Measurements from ENCODE around the gene ZC3H7A.

ZC3H7A gene

DNA sequence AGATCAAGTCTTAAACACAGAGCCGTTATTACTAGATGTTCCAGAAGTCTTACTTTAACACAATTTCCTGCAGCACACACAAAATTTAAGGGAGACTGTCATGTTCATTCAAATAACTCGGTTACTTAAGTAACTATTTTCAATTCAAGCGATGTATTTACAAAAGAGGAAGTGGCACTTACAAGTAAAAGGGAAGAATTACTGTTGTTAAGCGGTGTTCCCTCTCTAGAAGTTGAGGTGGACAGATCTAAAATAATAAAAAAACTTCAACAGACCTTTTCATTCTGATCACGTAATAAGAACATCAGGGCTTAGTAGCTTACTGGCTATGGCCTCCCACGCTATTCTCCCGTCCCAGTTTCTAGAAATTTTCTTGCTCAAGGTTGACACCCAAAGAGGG, 28.2 kb downstream of the ZC3H7A start:
- no peak for DNase-seq (ENCODE audit: low read depth)

DNA sequence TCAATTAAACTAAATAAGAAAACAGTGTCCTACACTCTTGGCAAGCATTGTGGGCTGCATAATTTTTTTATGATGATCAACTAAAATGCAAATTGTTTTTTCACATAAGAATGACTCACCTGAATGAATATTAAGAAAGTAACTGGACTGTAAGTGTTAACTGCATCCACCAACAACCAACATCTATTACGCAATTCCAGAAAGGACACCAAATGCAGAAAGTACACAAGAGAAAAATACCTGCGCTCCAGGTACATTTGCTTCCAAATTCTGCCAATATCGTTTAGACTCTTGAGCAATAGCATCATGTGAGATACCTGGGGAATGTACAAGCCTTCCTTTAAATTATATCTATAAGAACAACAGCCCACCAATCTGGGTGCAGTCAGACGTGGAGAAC, 34.6 kb downstream of the ZC3H7A start:
- TF ChIP-seq, protein P1, sequence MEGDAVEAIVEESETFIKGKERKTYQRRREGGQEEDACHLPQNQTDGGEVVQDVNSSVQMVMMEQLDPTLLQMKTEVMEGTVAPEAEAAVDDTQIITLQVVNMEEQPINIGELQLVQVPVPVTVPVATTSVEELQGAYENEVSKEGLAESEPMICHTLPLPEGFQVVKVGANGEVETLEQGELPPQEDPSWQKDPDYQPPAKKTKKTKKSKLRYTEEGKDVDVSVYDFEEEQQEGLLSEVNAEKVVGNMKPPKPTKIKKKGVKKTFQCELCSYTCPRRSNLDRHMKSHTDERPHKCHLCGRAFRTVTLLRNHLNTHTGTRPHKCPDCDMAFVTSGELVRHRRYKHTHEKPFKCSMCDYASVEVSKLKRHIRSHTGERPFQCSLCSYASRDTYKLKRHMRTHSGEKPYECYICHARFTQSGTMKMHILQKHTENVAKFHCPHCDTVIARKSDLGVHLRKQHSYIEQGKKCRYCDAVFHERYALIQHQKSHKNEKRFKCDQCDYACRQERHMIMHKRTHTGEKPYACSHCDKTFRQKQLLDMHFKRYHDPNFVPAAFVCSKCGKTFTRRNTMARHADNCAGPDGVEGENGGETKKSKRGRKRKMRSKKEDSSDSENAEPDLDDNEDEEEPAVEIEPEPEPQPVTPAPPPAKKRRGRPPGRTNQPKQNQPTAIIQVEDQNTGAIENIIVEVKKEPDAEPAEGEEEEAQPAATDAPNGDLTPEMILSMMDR (conservative IDR thresholded peaks at IDR 0.05; ENCODE audit: control insufficient read depth, insufficient read depth, low read depth, low read length), result no peak

More for the DNA sequence above, 28.2 kb downstream of the ZC3H7A start:
- H3K4me3 ChIP-seq (ENCODE audit: control insufficient read depth, low read depth, low read length), result no peak overlapping the region
- TF ChIP-seq, protein P1 (conservative IDR thresholded peaks at IDR 0.05; ENCODE audit: control insufficient read depth, insufficient read depth, low read depth, low read length), result no peak

DNA sequence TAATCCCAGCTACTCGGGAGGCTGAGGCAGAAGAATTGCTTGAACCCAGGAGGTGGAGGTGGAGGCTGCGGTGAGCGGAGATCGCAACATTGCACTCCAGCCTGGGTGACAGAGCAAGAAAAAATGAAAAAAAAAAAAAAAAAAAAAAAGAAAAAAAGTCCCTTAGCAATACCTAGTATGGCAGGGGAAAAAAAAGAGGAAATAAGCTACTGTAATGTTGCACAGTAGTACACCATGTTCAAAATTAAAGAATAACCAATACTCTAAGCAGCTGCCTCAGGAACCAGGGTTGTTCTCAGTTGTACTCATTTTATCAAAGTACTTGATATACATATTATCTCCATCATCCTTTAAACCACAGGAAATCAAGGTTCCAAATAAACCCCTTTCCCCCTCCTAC, 37.1 kb downstream of the ZC3H7A start:
- TF ChIP-seq, protein P1 (conservative IDR thresholded peaks at IDR 0.05; ENCODE audit: control insufficient read depth, insufficient read depth, low read depth, low read length), result no peak
- no peak for DNase-seq (ENCODE audit: low read depth)
- no peak overlapping the region for H3K4me3 ChIP-seq (ENCODE audit: control insufficient read depth, low read depth, low read length)

More for the DNA sequence above, 34.6 kb downstream of the ZC3H7A start:
- H3K4me3 ChIP-seq (ENCODE audit: control insufficient read depth, low read depth, low read length), result no peak overlapping the region
- DNase-seq (ENCODE audit: low read depth), result no peak

DNA sequence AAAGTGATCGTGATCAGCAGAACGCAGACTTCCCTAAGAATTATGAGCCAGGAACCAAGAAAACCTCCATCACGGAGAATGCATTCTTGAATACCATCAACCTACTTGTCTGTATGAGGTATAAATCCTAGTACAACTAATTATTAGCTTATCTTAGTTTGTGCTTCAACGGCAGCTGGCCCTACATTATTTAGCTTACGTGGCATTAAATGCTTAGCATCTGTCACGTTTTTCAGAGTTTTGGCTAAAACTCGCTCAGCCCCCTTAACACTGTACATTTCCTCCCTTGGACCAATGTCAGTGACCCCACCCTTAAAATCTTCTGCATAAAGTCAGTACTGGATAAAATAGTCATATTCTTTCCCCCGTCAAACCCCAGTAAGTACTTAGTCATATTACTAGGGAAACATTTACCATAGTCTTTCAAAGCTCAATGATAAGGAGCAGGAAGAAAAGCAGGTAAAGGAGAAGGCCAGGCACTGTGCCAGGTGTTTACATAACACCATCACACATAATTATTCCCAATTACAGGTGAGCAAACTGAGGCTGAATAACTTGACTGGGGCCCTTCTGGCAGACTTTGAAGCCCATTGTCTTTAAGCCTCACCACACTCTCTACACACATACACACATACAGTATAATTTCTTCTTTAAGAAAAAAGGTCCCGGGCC, 37.8 kb downstream of the ZC3H7A start:
- TF ChIP-seq, protein P1 (conservative IDR thresholded peaks at IDR 0.05; ENCODE audit: control insufficient read depth, insufficient read depth, low read depth, low read length), result no peak
- no peak for DNase-seq (ENCODE audit: low read depth)
- no peak overlapping the region for H3K4me3 ChIP-seq (ENCODE audit: control insufficient read depth, low read depth, low read length)

DNA sequence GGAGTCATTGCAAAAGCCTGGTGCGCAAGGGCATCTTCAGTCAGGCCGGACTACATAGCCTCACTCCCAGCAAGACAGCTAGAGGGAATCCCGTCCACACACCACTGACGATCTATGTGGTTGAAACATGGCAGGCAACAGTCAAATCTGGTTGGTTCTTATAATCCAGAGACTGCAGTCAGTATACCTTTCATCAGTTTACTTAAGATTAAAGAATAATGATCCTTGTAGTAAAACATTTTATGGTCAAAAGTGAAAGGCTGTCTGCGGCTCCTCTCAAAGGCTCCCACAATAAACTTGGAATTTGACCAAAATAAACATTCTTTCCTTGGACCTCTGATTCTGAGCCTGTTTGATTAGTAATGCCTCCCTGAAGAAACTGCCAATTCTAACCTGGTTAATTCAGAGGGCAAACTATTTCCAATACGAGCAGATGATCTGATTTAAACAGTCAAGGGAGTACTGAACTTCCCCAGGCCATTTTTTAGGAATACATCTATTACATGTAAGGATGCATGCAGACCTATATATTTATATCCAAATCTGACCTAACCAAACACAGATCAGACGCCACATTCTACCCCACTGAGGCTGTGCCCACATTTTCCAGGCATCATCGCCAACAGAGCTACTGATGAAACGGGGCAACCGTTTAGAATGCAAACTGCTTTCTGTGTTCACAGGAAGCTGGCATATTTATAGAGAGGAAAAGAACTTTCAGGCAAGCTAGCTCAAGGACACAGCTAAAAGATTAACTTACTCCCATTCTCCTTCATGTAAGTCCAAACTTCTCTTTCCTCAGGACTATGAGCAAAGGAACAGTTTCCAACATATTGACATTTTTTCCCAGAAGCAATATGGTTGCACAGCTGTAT, 39.1 kb downstream of the ZC3H7A start:
- DNase-seq (ENCODE audit: low read depth), result peak; percentile 59
- TF ChIP-seq, protein P1 (conservative IDR thresholded peaks at IDR 0.05; ENCODE audit: control insufficient read depth, insufficient read depth, low read depth, low read length), result no peak
- H3K4me3 ChIP-seq (ENCODE audit: control insufficient read depth, low read depth, low read length), result no peak overlapping the region

DNA sequence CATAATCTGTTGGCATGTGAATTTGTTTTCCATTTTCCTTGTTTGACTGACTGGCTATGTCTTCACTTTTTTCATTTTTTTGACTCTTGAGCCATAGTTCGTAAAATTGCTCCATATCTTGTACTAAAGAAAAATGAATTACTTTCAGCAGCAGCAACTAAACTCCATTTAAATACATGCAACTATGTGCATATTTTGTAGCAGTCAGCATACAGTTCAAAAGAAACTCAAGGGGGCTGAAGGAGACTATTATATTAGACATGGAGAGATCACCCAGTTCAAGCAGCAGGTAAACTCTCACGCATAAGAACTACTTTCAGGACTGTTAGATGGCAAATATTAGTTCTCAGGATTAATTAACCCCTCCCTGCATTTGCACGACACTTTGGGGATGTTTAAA, 40.8 kb downstream of the ZC3H7A start:
- no peak overlapping the region for H3K4me3 ChIP-seq (ENCODE audit: control insufficient read depth, low read depth, low read length)
- no peak for DNase-seq (ENCODE audit: low read depth)
- TF ChIP-seq, protein P1 (conservative IDR thresholded peaks at IDR 0.05; ENCODE audit: control insufficient read depth, insufficient read depth, low read depth, low read length), result no peak

All from fibroblast of mammary gland (primary cell).